Progenitor cell of endocrine pancreas (in vitro differentiated cells): ENCODE data around the gene DGKI. TPM values are rescaled to one million over a fixed set of nuclear protein-coding genes. Genes with fewer than 3 reads are reported as not detected.

ENCODE experiments used
- DNase-seq: peaks from one replicate; pipeline ENCODE4 v3.0.0; 2021; ENCODE audit warnings: low spot score; ENCODE audit not compliant: unreplicated experiment
- H3K27ac Mint-ChIP-seq: 2 replicates; pipeline ENCODE4 v1.8.0; 2021; ENCODE audit warnings: mild to moderate bottlenecking, moderate library complexity, mixed read lengths
- H3K27me3 Mint-ChIP-seq: 2 replicates; pipeline ENCODE4 v1.8.0; 2021; ENCODE audit warnings: mixed read lengths
- H3K36me3 Mint-ChIP-seq: 2 replicates; pipeline ENCODE4 v1.8.0; 2022; ENCODE audit warnings: mixed read lengths; ENCODE audit not compliant: insufficient read depth
- H3K4me1 Mint-ChIP-seq: 2 replicates; pipeline ENCODE4 v1.8.0; 2021; ENCODE audit warnings: low read depth, mixed read lengths
- H3K4me3 Mint-ChIP-seq: 2 replicates; pipeline ENCODE4 v1.8.0; 2021; ENCODE audit warnings: low read depth, mild to moderate bottlenecking, moderate library complexity, mixed read lengths
- H3K9me3 Mint-ChIP-seq: 2 replicates; pipeline ENCODE4 v1.8.0; 2021; ENCODE audit warnings: low read depth, mixed read lengths
- total RNA-seq: library from RNA; stranded (reverse); gene quantifications from 2 replicates; pipeline ENCODE4 v1.2.1, GENCODE V29; 2021
- TF ChIP-seq, protein P1 (sequence below): fragments of 200-600 bp; sonication (generic); IDR thresholded peaks from one replicate; pipeline ENCODE4 v1.5.0; 2021; ENCODE audit warnings: antibody characterized with exemption, mild to moderate bottlenecking; ENCODE audit not compliant: unreplicated experiment

Gene DGKI
- total RNA-seq, 1 donor from 2014 or later = 0.41 TPM

DNA sequence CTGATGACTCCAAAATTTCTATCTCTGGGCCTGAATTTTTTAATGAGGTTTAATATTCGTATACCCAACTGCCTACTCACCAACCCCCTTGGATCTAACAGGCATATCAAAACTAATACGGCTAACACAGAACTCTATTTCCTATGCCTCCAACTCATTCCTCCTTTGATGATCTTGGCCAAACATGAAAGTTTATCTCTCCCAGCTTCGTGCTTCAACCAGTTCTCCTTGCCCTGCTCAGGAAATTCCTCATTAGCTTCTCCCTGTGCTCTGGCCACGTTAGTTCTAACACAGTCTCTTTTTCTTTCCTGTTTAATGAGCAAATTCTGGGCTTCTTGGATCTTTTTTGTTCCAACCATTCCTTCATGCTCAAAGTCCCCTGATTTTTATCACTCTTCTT, 364.3 kb downstream of the DGKI start:
- Mint-ChIP-seq H3K4me1 (no peaks in the 10 kb centered on the region), H3K9me3 (no peaks in the 10 kb centered on the region), H3K4me3 (no peak overlapping the region), H3K36me3 (no peaks in the 10 kb centered on the region), H3K27ac (no peak overlapping the region), H3K27me3 (no peaks in the 10 kb centered on the region)
- TF ChIP-seq, protein P1, sequence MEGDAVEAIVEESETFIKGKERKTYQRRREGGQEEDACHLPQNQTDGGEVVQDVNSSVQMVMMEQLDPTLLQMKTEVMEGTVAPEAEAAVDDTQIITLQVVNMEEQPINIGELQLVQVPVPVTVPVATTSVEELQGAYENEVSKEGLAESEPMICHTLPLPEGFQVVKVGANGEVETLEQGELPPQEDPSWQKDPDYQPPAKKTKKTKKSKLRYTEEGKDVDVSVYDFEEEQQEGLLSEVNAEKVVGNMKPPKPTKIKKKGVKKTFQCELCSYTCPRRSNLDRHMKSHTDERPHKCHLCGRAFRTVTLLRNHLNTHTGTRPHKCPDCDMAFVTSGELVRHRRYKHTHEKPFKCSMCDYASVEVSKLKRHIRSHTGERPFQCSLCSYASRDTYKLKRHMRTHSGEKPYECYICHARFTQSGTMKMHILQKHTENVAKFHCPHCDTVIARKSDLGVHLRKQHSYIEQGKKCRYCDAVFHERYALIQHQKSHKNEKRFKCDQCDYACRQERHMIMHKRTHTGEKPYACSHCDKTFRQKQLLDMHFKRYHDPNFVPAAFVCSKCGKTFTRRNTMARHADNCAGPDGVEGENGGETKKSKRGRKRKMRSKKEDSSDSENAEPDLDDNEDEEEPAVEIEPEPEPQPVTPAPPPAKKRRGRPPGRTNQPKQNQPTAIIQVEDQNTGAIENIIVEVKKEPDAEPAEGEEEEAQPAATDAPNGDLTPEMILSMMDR = no peak
- DNase-seq = no peak

DNA sequence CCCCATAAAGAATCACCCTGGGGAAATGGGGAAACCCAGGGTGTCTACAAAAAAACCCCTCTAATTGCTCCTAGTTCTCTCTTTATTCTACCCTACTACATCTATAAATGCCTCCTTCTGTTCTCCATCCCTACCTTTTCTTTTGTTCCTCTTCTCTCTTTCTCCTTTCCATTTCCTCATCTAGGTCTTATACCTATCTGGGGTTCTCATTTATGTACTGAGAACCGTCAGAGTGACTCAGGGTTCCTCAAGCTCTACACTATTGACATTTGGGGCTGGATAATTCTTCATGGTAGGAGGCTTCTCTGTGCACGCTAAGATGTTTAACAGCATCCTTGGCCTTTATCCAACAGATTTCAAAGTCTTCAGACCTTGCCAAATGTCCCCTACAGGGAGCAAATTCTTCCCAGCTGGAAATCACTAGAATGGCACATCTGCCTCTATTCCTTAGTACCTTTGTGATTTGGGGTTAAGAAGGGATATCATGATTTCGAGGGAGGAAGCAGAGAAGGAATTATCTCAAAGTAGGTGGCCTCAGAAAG, 365.9 kb downstream of the DGKI start:
- DNase-seq = no peak
- Mint-ChIP-seq H3K4me1 (no peaks in the 10 kb centered on the region), H3K36me3 (no peaks in the 10 kb centered on the region), H3K9me3 (no peaks in the 10 kb centered on the region), H3K4me3 (no peak overlapping the region), H3K27ac (no peak overlapping the region), H3K27me3 (no peaks in the 10 kb centered on the region)
- TF ChIP-seq, protein P1 = no peak

DNA sequence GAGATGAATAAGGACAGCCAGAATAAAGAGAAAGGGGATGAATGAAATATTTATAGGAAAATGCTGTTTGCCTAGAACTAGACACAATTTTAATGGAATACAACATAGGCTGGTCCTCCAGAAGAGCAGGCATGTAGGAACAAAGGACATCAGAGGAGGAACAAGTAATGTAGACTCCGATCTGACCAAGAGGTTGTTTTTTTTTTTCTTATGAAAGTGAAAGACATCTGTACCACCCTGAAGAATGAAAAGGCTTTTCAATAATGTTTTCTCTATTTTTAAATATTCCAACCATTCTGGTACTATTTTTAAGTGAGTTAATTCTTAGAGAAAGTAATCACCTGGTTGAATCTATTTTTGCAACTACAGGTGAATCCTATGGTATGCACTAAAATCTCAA, 366.4 kb downstream of the DGKI start:
- no peak overlapping the region for H3K4me3 Mint-ChIP-seq
- no peak for DNase-seq
- H3K9me3 Mint-ChIP-seq = no peaks in the 10 kb centered on the region
- no peak overlapping the region for H3K27ac Mint-ChIP-seq
- no peaks in the 10 kb centered on the region for H3K4me1 Mint-ChIP-seq
- no peaks in the 10 kb centered on the region for H3K27me3 Mint-ChIP-seq
- H3K36me3 Mint-ChIP-seq = no peaks in the 10 kb centered on the region
- TF ChIP-seq, protein P1 = no peak

DNA sequence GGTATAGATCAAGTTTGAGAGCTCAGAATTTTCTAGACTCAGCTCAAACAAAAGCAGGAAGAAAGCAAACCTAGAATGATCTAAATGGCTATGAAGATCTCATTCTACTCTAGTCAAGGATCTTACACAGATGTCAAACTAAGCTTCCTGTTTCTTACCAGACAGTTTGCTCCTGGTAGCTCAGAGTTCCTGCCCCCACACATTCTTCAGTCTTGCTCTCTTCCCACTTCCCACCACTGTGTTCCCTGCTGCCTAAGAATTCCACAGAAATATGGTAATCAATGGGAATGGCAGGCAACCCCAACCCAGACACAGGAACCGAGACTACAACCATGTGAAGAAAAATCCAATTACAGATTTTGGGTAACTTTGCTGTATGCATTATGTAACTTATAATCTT, 369.8 kb downstream of the DGKI start:
- Mint-ChIP-seq H3K27me3 (no peaks in the 10 kb centered on the region), H3K36me3 (no peaks in the 10 kb centered on the region), H3K9me3 (no peaks in the 10 kb centered on the region), H3K4me3 (no peak overlapping the region), H3K27ac (no peak overlapping the region), H3K4me1 (no peaks in the 10 kb centered on the region)
- TF ChIP-seq, protein P1 = no peak
- no peak for DNase-seq

DNA sequence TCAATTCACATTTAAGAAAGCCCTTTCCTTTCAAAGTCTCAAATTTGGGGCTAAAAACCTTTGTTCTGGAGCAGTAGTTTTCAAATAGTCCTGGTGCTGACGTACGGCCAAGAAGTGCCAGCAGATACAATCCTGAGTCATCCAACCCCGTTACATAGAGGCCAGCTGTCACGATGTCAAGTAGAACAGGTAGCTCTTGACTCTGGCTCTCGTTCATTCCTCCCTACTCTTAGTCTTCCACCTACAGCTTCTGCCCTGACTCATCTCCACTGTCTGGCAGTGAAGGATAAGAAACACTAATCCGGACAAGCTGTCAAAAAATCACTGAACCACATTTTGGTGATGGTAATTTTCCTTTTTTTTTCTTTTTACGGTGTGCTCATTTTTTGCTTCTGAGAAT, 370.8 kb downstream of the DGKI start:
- H3K9me3 Mint-ChIP-seq = no peaks in the 10 kb centered on the region
- H3K27ac Mint-ChIP-seq = no peak overlapping the region

More for the DNA sequence above, 370.8 kb downstream of the DGKI start:
- TF ChIP-seq, protein P1 = no peak
- Mint-ChIP-seq H3K36me3 (no peaks in the 10 kb centered on the region), H3K4me1 (no peaks in the 10 kb centered on the region), H3K4me3 (no peak overlapping the region), H3K27me3 (no peaks in the 10 kb centered on the region)
- no peak for DNase-seq
